GM12878 (cell line): Measurements from ENCODE around the gene EIF4E1B. TPM values are rescaled to one million over a fixed set of nuclear protein-coding genes. Genes with fewer than 3 reads are reported as not detected.
A peak's percentile ranks its signal among the peaks of the same experiment; 100 is the strongest.

Experiments used
- ATF2 ChIP-seq: IDR thresholded peaks from 2 replicates; pipeline ENCODE4 v1.6.1; 2012; ENCODE audit warnings: low read length, inconsistent platforms
- ATF7 ChIP-seq: fragments of 450-650 bp; IDR thresholded peaks from 2 replicates; pipeline ENCODE4 v1.6.1; 2016; ENCODE audit warnings: low read depth, mild to moderate bottlenecking
- BRCA1 ChIP-seq: IDR thresholded peaks from 2 replicates; pipeline ENCODE4 v1.6.1; 2011; ENCODE audit warnings: low read depth, low read length, improper control_type of control experiment
- CEBPZ ChIP-seq: fragments of 150-350 bp; IDR thresholded peaks from 2 replicates; pipeline ENCODE4 v1.6.1; 2016; ENCODE audit warnings: low read depth, low read length
- CREM ChIP-seq: IDR thresholded peaks from 2 replicates; pipeline ENCODE4 v1.6.1; 2014; ENCODE audit warnings: antibody characterized with exemption, low read depth
- DPF2 ChIP-seq: fragments of 450-650 bp; IDR thresholded peaks from 2 replicates; pipeline ENCODE4 v1.6.1; 2017; ENCODE audit warnings: mild to moderate bottlenecking
- IKZF1 ChIP-seq: fragments of 450-650 bp; conservative IDR thresholded peaks from 2 replicates; pipeline ENCODE4 v1.6.1; 2017; ENCODE audit warnings: antibody characterized with exemption, mild to moderate bottlenecking
- KLF5 ChIP-seq: fragments of 450-650 bp; IDR thresholded peaks from 2 replicates; pipeline ENCODE4 v1.6.1; 2014; ENCODE audit warnings: mild to moderate bottlenecking; ENCODE audit not compliant: partially characterized antibody
- LARP7 ChIP-seq: fragments of 450-650 bp; IDR thresholded peaks from 2 replicates; pipeline ENCODE4 v1.6.1; 2017; ENCODE audit warnings: mild to moderate bottlenecking
- MLLT1 ChIP-seq: fragments of 450-650 bp; IDR thresholded peaks from 2 replicates; pipeline ENCODE4 v1.6.1; 2016; ENCODE audit warnings: mild to moderate bottlenecking
- RBBP5 ChIP-seq: fragments of 200-600 bp; sonication (generic); conservative IDR thresholded peaks from 2 replicates; pipeline ENCODE4 v1.6.1; 2016
- RELB ChIP-seq: fragments of 450-650 bp; IDR thresholded peaks from 2 replicates; pipeline ENCODE4 v1.6.1; 2017; ENCODE audit warnings: low read depth, mild to moderate bottlenecking, moderate library complexity
- RUNX3 ChIP-seq: IDR thresholded peaks from 2 replicates; pipeline ENCODE4 v1.6.1; 2012; ENCODE audit warnings: low read length, inconsistent platforms
- SPI1 ChIP-seq: IDR thresholded peaks from 2 replicates; pipeline ENCODE4 v1.6.1; 2011; ENCODE audit warnings: low read depth, mild to moderate bottlenecking, low read length, moderate library complexity, borderline replicate concordance; ENCODE audit not compliant: insufficient read depth
- TBL1XR1 ChIP-seq: IDR thresholded peaks from 2 replicates; pipeline ENCODE4 v1.6.1; 2012; ENCODE audit warnings: low read depth, low read length, improper control_type of control experiment
- TCF12 ChIP-seq: IDR thresholded peaks from 2 replicates; pipeline ENCODE4 v1.6.1; 2011; ENCODE audit warnings: low read depth, mild to moderate bottlenecking, low read length
- ZBTB33 ChIP-seq: fragments of 450-650 bp; IDR thresholded peaks from 2 replicates; pipeline ENCODE4 v1.6.1; 2017; ENCODE audit warnings: mild to moderate bottlenecking
- ZNF274 ChIP-seq: IDR thresholded peaks from one replicate; pipeline ENCODE4 v1.8.0; 2011; ENCODE audit not compliant: insufficient read length, insufficient read depth
- ZNF384 ChIP-seq: IDR thresholded peaks from 2 replicates; pipeline ENCODE4 v1.6.1; 2012; ENCODE audit warnings: low read depth, mild to moderate bottlenecking, low read length, improper control_type of control experiment, borderline replicate concordance
- ZZZ3 ChIP-seq: IDR thresholded peaks from 2 replicates; pipeline ENCODE4 v1.6.1; 2011; ENCODE audit warnings: low read depth; ENCODE audit not compliant: control insufficient read depth, insufficient read length
- polyA plus RNA-seq, 11 experiments: library from polyadenylated mRNA; depleted of rRNA in 4 of 11; unstranded in 6 of 11; stranded (reverse) in 5 of 11; fragments of >200 nt; fragmentation: Nextera tagmentation in 4 of 11; fragmentation: Illumina TruSeq in 1 of 11; extraction: Ambion mirVana in 4 of 11; extraction: Trizol in 1 of 11; gene quantifications; 1 replicate in 1 of 11; 2 replicates in 10 of 11; pipeline versions ENCODE4 v1.2.1 to v1.2.3, GENCODE V29; 2011 to 2016; ENCODE audit warnings: inconsistent platforms in 2 of 11, missing spikeins in 2 of 11, low read depth in 1 of 11
- total RNA-seq, 4 experiments: library from RNA; depleted of rRNA in 3 of 4; stranded (reverse); fragments of >200 nt in 3 of 4; fragmentation: Illumina TruSeq in 1 of 4; extraction: Trizol in 1 of 4; gene quantifications; 2 replicates each; pipeline versions ENCODE4 v1.2.1 to v1.2.3, GENCODE V29; 2013 to 2021

The EIF4E1B gene
- total and polyA plus RNA-seq, 10 of the 15 experiments (the other 5 are each of a cell fraction or from before 2014, with no cell fraction given), result not detected

- TF ChIP-seq ZBTB33, result no peak
- peak; percentile 27; the same call in 1 of the 2 replicates for TF ChIP-seq RUNX3
- TF ChIP-seq ZZZ3, result no peak
- TF ChIP-seq RELB, result 0 out of 2 replicates have a peak, but pooled peaks have one; percentile 31
- TF ChIP-seq ATF7, result peak; percentile 46; the same call in 1 of the 2 replicates
- no peak for TF ChIP-seq TBL1XR1
- no peak for TF ChIP-seq CREM
- no peak for TF ChIP-seq ZNF274
- TF ChIP-seq DPF2, result peak; percentile 45
- no peak for TF ChIP-seq RBBP5
- no peak for TF ChIP-seq CEBPZ
- TF ChIP-seq KLF5, result no peak
- no peak for TF ChIP-seq ATF2
- 0 out of 2 replicates have a peak, but pooled peaks have one; percentile 36 for TF ChIP-seq LARP7
- 0 out of 2 replicates have a peak, but pooled peaks have one; percentile 8 for TF ChIP-seq TCF12
- no peak; the same call in 1 of the 2 replicates for TF ChIP-seq SPI1
- TF ChIP-seq MLLT1, result 0 out of 2 replicates have a peak, but pooled peaks have one; percentile 6
- no peak for TF ChIP-seq BRCA1
- TF ChIP-seq ZNF384, result no peak
- peak; percentile 54; the same call in 1 of the 2 replicates for TF ChIP-seq IKZF1
These were observed 45.9 kb downstream of the EIF4E1B start (continued) for GRCh38 chr5:176676361-176676824.
